A673 (cell line): ENCODE results near the gene IQGAP2. TPM values are rescaled to one million over a fixed set of nuclear protein-coding genes. Genes with fewer than 3 reads are reported as not detected.

ENCODE experiments used
- BruUV-seq: library from RNA; stranded (reverse); fragments of 400-500 nt; replicated peaks from 2 replicates; lab custom pipeline; 2021; lab: Mats Ljungman, UMichigan
- CTCF ChIA-PET: fragments of 300-600 bp; sonication (Branson Sonifier 250); formaldehyde crosslinking; loops from one replicate; lab custom pipeline; 2022; ENCODE audit warnings: antibody characterized with exemption; lab: Charles Lee
- POLR2A ChIA-PET: fragments of 300-600 bp; sonication (Branson Sonifier 250); formaldehyde crosslinking; loops from one replicate; lab custom pipeline; 2022; ENCODE audit warnings: antibody characterized with exemption; ENCODE audit not compliant: low non-redundant PET; lab: Charles Lee
- DNase-seq: peaks from one replicate; pipeline ENCODE4 v3.0.0-alpha.2; 2015; ENCODE audit warnings: low spot score
- H3K27ac ChIP-seq: fragments of 200-600 bp; sonication (generic); 2 replicates; pipeline ENCODE4 v1.5.1; 2016; ENCODE audit warnings: mixed run types, low read depth, mild to moderate bottlenecking, mixed read lengths, antibody characterized with exemption, low read length; ENCODE audit not compliant: poor library complexity, severe bottlenecking
- H3K27me3 ChIP-seq: fragments of 200-600 bp; sonication (generic); replicated peaks from 2 replicates; pipeline ENCODE4 v1.6.1; 2017; ENCODE audit warnings: mixed run types, low read depth, mild to moderate bottlenecking, mixed read lengths, antibody characterized with exemption, low read length; ENCODE audit not compliant: insufficient read depth, poor library complexity
- H3K36me3 ChIP-seq: fragments of 200-600 bp; sonication (generic); 2 replicates; pipeline ENCODE4 v1.6.1; 2016; ENCODE audit warnings: mixed run types, mild to moderate bottlenecking, mixed read lengths, antibody characterized with exemption, low read length; ENCODE audit not compliant: insufficient read depth, poor library complexity, severe bottlenecking
- H3K4me1 ChIP-seq: fragments of 200-600 bp; sonication (generic); 2 replicates; pipeline ENCODE4 v1.6.1; 2017; ENCODE audit warnings: mixed run types, mild to moderate bottlenecking, mixed read lengths, antibody characterized with exemption, low read length; ENCODE audit not compliant: insufficient read depth, poor library complexity, severe bottlenecking
- H3K4me3 ChIP-seq: fragments of 200-600 bp; sonication (generic); 2 replicates; pipeline ENCODE4 v1.5.1; 2016; ENCODE audit warnings: low read depth, mixed run types, mild to moderate bottlenecking, mixed read lengths, low read length; ENCODE audit not compliant: poor library complexity, severe bottlenecking
- H3K9me3 ChIP-seq: fragments of 200-600 bp; sonication (generic); 2 replicates; pipeline ENCODE4 v1.6.1; 2016; ENCODE audit warnings: mixed run types, low read depth, mild to moderate bottlenecking, mixed read lengths, antibody characterized with exemption, low read length; ENCODE audit not compliant: poor library complexity, severe bottlenecking
- EZH2 ChIP-seq: fragments of 200-600 bp; sonication (generic); IDR thresholded peaks from 2 replicates; pipeline ENCODE4 v1.6.1; 2017; ENCODE audit warnings: borderline replicate concordance, low read depth, mild to moderate bottlenecking, mixed read lengths, antibody characterized with exemption, low read length; ENCODE audit not compliant: poor library complexity, severe bottlenecking
- intact Hi-C: fragments of 100-400 bp; cut with micrococcal nuclease; formaldehyde crosslinking; loops from one replicate; pipeline ENCODE4 v1.10.0; 2022; ENCODE audit not compliant: unreplicated experiment
- total RNA-seq: library from RNA; stranded (reverse); gene quantifications from 2 replicates; pipeline ENCODE4 v1.2.3, GENCODE V29; 2021
- TF ChIP-seq, protein P1 (sequence below): fragments of 300-800, 200-600 bp; sonication (generic); conservative IDR thresholded peaks from 2 replicates; pipeline ENCODE4 v1.5.1; 2017; ENCODE audit warnings: low read depth, mild to moderate bottlenecking, antibody characterized with exemption, low read length, moderate library complexity, mixed read lengths

IQGAP2 gene
- total RNA-seq, 1 experiment from 2014 or later: 26.8 TPM

DNA sequence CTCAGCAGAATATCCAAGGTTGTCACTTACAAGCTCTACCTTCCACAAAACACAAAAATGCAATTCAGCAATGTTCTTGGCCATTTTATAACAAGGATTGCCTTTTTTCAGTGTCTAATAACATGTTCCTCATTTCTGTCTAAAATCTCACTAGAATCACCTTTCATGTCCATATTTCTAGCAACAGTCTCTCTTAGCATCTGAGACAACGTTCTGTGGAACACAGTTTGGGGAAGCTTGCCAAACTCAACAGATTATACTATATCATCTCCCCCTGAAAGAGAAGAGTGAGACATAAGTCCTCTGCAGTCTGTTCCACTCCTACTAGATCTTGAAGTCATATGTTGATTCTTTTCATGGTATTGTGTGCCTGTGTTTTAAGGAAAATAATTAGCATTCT lies 149.5 kb downstream of the IQGAP2 start:
- ChIA-PET POLR2A (no interaction called here), CTCF (no interaction called here)
- Histone ChIP-seq H3K4me1 (peaks cover 15% of the 10 kb centered on the region), H3K4me3 (no peak overlapping the region), H3K27ac (no peak overlapping the region), H3K27me3 (no peaks in the 10 kb centered on the region), H3K36me3 (no peaks in the 10 kb centered on the region), H3K9me3 (no peaks in the 10 kb centered on the region)
- TF ChIP-seq EZH2: no peak
- TF ChIP-seq, protein P1, sequence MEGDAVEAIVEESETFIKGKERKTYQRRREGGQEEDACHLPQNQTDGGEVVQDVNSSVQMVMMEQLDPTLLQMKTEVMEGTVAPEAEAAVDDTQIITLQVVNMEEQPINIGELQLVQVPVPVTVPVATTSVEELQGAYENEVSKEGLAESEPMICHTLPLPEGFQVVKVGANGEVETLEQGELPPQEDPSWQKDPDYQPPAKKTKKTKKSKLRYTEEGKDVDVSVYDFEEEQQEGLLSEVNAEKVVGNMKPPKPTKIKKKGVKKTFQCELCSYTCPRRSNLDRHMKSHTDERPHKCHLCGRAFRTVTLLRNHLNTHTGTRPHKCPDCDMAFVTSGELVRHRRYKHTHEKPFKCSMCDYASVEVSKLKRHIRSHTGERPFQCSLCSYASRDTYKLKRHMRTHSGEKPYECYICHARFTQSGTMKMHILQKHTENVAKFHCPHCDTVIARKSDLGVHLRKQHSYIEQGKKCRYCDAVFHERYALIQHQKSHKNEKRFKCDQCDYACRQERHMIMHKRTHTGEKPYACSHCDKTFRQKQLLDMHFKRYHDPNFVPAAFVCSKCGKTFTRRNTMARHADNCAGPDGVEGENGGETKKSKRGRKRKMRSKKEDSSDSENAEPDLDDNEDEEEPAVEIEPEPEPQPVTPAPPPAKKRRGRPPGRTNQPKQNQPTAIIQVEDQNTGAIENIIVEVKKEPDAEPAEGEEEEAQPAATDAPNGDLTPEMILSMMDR: no peak
- no peak for DNase-seq
- intact Hi-C loops: no loop called here
- no TSS peak for BruUV-seq

DNA sequence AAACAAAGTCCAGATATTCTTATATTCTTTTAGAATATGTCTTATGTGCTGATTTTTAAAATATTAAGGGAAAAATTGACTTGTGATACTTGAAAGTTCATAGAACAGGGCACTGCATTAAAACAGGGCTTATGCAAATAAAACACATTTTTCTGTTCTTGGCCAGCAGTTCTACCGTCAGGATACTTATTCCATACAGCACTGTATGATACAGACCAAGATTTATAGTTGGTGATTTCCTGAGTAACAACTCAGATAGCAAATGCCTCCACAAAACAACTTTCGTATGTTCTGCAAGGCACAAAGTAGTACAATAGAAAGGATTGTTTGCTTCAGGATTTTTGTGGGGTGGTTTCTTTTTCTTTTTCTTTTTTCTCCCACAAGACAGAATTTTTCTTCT lies 150.2 kb downstream of the IQGAP2 start:
- Histone ChIP-seq H3K36me3 (no peaks in the 10 kb centered on the region), H3K27me3 (no peaks in the 10 kb centered on the region), H3K9me3 (no peaks in the 10 kb centered on the region), H3K4me3 (no peak overlapping the region), H3K27ac (no peak overlapping the region), H3K4me1 (peaks cover 8% of the 10 kb centered on the region)
- ChIA-PET CTCF (no interaction called here), POLR2A (no interaction called here)
- no TSS peak for BruUV-seq
- DNase-seq: no peak
- TF ChIP-seq, protein P1: no peak
- no peak for TF ChIP-seq EZH2
- intact Hi-C loops: no loop called here

DNA sequence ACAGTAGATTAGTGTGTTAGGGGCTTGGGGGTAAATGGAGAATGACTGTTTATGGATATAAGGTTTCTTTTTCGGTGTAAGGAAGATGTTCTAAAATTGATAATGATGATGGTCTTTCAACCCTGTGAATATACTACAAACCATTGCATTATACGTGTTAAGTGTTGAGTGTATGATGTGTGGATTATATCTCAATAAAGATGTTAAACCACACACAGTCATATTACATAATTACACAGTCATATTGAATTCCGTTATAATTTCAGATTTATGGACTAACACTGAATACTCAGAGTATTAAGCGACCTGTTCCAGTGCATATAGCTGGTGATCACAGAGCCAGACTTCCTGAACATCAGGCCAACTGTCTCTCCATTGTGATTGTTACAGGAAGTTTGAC lies 152.0 kb downstream of the IQGAP2 start:
- DNase-seq: no peak
- Histone ChIP-seq H3K4me3 (no peak overlapping the region), H3K36me3 (no peaks in the 10 kb centered on the region), H3K4me1 (peaks cover 4% of the 10 kb centered on the region), H3K27me3 (no peaks in the 10 kb centered on the region), H3K9me3 (no peaks in the 10 kb centered on the region), H3K27ac (no peak overlapping the region)
- BruUV-seq: no TSS peak
- TF ChIP-seq, protein P1: no peak
- TF ChIP-seq EZH2: no peak
- intact Hi-C loops: no loop called here
- CTCF ChIA-PET: no interaction called here
- POLR2A ChIA-PET: no interaction called here
